GM19043 (cell line): Measurements from ENCODE around the gene PTPRB.
"Not testable (repeated sequence)": the region's sequence is repeated elsewhere in the genome, so short reads cannot be mapped to it uniquely, and the experiment has no call there.

Source experiments
- ATAC-seq: cut with Tn5 transposase; IDR thresholded peaks from one replicate; pipeline ENCODE4 v1.9.1; 2021; ENCODE audit warnings: low read depth; ENCODE audit not compliant: unreplicated experiment

PTPRB gene

DNA sequence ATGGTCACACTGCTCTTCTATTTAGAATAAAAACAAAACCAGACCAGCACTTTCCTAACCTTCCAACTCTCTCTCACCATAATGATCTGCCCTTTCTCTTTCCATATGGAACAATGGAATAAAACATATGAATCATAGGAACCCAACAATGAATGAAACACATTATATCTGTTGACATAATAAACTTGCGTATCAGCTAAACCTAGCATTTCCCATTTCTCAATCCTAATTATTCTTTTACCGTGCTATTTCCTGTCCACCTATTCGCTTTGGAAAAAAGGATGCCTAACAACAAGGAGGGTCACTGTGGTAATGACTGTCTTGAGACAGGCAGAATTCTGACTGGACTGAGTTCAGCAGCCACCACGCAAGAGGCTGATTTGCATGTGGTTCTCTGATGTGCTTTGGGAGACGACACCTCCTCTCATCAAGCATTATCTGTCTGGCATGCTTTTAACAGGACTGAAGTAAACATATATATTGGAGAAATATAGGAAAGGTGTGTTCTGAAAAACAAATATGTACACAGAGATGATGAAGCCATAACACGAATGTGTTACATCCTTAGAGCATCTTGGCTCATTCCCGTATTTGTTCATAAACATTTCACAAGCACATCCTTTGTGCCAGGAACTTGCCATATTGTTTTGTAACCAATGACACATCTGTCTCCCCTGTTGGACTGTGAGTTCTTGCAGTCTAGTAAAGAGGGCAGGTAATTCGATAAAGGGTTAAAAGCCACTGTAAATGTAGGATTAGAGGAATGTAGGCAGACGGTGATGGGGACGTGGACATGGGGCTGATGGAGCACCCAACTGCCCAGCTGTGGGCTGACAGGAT is 87.7 kb downstream of the PTPRB start:
- ATAC-seq: no peak

DNA sequence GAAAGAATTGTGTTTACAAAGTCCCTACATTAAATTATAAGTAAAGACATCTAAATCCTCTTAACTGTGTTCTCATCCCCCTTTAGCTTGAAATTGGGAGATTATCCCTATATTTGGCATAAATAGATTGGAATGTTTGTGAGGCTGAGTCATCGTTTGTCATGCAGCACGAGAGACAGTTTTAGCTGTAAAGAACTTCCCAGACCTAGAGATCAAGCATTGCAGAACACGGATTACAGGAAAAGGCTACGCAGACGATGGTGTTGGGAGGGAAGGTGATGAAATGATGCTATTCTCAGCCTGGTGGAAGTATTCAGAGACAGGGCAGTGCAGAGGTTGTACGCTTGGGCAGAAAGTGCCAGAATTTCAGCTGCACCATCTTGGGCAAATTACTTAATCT is 93.8 kb downstream of the PTPRB start:
- no peak for ATAC-seq

DNA sequence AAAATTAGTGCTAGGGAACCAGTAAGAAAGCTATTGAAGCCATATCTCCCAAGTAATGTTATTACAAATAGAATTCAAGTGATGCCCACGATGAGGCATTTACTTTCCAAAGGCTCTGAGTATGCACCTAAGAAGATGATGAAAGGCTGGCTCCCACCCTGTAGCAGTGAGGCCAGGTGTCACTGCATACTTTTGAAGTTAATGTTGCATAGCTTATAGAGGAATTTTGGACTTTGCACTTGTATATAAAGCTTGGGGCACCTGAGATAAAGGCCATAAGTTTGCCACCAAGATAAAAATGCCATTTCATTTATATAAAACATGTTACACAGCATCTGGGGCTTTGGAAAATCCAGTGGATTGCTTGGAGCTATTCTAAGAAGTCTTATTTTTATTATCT is 96.2 kb downstream of the PTPRB start:
- no peak for ATAC-seq

DNA sequence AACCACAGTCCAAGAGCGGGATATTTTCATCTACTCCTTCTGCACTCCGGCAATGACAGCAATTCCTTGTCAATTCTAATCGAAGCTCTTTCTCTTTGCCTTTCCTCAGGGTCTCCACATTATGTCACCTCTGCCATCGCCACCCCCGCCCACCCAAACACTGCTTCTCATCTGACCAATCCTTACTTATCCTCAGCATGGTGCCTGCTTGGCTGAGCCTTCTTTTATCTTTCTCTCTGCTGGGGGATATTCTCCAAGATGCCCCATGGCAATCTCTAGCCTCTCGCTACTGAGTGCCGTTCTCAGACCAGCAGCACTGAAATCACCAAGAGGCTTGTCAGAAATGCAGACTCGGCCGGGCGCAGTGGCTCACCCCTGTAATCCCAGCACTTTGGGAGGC is 100.6 kb downstream of the PTPRB start:
- ATAC-seq: no peak

DNA sequence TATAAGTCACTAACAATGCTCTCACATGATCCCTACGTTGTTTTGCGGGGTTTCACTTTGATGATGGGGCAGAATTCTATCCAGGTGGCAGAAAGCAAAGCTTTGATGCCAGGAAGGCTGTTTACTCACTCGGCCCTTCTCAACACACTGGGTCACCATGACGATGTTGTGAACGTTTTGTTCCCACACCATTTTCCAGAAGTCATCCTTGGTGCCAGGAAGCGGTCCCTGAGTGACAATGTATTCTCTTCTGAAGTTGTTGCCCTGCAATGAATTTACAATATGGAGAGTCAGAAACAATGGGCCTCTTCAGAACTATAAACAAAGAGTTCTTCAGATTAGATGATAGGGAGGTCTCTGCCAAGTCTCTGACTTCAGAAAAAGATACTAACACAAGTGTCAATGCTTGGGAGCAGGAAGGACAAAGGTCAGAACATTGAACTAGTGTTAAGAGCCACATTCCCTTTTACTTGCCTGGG is 101.3 kb downstream of the PTPRB start:
- no peak for ATAC-seq

DNA sequence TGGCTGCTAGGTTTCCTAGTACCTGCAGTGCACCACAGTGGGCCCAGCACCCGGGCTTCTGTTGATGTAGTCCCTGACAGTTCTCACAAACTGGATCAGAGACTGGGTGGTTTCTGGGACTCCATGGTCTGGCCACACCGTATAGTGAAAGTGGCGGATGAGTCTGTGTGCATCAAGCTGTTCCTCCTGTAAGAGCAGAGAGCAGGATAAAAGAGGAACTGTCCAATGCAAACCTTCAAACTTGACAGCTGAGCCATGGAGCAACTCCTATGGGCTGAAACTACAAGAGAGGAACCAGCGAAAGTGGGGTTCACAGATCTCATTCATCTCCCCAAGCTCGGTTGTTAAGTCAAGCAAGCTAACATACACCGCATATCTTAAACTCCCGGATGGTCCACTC is 102.8 kb downstream of the PTPRB start:
- ATAC-seq: no peak

DNA sequence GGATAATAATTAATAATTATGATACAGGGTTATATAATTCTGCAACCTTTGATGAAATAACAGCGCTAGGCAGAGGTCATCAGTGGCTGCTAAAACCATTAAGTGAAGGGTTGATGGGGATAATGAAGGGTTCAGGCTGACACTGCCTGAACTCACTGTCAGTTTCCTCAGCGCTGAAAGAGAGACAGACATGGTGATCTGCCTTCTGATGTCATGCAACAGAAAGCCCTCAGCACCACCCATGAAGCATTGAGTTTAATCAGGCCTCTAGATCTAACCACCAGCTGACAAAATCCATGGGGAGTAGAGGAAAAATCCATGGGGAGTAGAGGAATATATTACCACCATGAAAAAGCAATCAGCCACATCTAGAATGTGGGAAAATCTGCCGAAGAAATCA is 107.6 kb downstream of the PTPRB start:
- ATAC-seq: no peak

DNA sequence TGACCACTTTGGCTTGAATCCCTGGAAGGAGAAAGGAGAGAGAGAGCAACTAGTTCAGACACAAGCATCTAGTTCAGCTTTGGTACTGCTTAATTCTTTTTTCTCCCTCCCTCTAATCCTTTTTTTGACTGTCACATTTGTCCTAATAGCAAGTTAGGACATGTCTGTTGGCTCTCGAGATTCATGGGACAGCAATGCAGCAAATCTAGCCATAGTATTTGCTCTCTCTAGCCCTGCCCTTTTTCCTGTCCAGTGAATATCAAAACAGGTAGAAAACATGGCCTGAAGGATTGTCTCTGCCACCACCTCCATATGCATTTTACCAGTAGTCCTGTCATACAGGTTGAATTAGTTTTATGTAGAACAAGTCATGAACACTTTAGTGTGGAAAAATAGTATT is 116.4 kb downstream of the PTPRB start:
- no peak for ATAC-seq

DNA sequence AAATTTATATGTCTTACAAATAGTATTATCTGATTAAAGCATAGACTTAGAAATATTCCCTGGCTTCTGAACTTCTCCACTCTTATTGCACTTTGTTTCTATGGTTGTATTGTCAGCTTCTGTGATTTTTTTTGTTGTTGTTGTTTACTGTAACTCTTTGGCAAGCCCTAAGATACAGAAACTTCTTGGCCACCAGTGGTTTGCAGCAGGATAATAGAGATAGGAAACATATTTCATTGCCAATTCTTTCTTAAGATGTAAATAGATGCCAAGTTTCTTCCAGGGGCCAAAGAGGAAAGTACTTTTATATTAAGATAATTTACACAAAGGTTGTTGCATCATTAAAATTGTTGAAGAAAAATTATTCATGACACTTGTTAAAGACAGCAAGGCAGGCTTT is 123.8 kb downstream of the PTPRB start:
- ATAC-seq: no peak

DNA sequence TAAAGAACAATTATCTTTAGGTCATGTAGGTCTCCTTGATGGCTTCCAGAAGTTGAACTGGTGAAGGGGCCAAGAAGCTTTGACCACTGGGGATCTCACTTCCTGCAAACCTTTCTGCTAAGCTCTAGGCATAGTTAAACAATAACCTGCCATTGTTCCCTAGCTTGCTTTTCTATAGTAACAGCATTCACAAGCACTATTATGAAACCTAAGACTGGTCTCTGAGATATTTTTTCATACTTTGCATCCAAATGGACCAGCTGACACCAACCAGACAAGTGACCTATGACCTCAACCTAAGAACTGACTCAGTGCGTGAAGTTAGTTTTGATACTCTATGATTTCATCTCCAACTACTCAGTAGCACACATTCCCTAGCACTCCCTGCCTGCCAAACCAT is 129.1 kb downstream of the PTPRB start:
- ATAC-seq: peak; percentile 86

DNA sequence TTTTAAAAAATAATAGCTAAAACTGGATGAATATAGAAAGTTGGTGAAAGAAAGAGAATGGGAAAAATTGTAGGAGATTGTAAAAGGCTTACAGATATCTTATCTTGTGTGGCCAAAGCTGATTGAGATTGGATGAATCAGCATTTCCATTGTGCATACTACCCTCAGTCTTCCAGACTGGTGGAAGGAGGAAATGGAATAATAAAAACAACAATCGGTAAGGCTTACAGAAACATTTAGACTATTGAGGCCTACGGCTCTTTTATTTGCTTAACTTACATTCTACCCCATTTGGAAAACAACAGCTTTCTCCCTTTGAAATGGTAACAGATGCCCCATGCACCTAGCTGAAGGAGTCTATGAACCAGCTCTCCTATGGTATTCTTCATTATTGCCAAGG is 129.8 kb downstream of the PTPRB start:
- no peak for ATAC-seq

DNA sequence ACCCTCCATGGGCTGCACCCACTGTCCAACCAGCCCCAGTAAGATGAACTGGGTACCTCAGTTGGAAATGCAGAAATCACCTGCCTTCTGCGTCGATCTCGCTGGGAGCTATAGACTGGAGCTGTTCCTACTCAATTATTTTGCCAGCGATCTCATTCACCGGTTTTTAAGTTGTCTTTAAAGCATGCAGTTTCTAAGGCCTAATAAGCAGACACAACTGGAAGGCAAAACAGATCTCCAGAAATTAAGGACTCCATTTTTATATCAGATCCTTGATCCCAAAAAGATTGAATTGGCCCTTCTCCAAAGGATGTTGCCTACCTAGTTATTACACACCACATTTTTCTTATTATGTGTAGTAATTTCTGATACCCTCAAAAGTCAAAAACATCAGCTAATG is 139.7 kb downstream of the PTPRB start:
- no peak for ATAC-seq

DNA sequence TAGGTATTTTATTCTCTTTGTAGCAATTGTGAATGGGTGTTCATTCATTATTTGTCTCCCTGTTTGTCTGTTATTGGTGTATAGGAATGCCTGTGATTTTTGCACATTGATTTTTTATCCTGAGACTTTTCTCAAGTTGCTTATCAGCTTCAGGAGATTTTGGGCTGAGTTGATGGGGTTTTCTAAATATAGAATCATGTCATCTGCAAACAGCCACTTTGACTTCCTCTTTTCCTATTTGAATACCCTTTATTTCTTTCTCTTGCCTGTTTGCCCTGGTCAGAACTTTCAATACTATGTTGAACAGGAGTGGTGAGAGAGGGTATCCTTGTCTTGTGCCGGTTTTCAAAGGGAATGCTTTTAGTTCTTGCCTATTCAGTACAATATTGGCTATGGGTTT is 144.3 kb downstream of the PTPRB start:
- not testable (repeated sequence) for ATAC-seq

DNA sequence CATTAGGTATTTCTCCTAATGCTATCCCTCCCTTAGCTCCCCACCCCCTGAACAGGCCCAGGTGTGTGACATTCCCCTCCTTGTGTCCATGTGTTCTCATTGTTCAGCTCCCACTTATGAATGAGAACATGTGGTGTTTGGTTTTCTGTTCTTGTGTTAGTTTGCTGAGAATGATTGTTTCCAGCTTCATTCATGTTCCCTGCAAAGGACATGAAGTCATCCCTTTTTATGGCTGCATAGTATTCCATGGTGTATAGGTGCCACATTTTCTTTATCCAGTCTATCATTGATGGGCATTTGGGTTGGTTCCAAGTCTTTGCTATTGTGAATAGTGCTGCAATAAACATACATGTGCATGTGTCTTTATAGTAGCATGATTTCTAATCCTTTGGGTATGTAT is 146.3 kb downstream of the PTPRB start:
- ATAC-seq: not testable (repeated sequence)

DNA sequence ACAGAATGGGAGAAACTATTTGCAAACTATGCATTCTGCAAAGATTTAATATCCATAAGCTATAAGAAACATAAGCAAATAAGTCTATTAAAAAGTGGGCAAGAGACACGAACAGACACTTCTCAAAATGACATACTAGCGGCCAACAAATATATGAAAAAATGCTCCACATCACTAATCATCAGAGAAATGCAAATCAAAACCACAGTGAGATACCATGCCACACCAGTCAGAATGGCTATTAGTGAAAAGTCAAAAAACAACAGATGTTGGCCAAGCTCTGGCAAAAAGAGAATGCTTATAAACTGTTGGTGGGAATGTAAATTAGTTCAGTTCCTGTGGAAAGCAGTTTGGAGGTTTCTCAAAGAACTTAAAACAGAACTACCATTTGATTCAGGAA is 149.8 kb downstream of the PTPRB start:
- ATAC-seq: no peak

DNA sequence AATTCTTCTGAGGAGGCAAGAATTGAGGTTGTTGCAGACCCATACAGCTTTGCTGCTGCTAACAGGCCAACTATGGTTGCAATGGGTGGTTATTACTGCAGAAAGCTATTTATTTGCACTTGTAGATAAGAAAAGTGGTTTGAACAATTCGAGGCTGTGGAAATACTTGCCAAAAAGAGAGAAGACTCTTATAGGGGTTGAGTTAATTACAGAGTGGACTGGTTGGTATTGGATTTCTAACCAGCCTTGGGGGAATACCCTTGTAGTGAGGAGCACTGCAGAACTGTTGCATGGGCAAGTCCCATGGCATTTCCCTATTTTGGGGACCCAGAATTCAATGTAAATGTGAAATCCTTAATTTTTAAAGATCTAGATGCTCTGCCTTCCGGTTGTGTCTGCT is 150.6 kb downstream of the PTPRB start:
- no peak for ATAC-seq

DNA sequence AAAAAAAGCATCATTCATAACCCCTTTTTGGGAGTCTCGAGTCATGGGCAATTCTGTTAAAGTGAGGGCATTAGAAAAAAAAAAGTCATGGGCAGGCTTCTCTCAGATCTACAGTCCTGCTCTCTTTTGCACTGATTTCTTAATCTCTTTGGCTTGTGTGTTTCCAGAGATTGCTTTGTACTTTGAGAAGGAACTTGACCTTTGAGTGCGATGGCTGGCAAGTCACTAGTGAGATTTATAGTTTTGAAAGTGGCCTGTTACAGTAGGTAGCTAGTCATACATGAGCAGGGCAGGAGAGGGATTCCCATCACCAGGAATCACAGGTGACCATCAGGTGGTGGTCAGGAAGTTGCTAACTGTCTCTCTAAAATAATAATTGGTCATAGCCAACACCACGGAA is 151.5 kb downstream of the PTPRB start:
- ATAC-seq: no peak

DNA sequence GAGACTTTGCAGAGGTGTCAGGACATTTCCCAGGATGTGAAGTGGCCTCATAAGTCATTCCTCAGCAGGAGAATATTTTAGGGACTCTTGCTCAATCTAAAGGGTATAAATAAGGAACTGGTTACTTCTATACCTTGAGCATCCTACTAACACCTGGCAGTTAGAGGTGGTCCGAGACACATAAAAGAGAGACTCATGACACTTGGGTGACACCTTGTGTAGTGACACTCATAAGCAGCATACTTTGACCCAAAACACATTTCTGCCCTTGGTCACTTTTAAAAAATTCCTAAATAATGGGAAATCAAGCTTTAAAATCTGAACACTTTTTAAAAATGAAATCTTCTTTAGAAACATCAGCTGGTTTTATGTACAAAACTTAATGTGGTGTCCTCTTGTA is 152.8 kb downstream of the PTPRB start:
- no peak for ATAC-seq

DNA sequence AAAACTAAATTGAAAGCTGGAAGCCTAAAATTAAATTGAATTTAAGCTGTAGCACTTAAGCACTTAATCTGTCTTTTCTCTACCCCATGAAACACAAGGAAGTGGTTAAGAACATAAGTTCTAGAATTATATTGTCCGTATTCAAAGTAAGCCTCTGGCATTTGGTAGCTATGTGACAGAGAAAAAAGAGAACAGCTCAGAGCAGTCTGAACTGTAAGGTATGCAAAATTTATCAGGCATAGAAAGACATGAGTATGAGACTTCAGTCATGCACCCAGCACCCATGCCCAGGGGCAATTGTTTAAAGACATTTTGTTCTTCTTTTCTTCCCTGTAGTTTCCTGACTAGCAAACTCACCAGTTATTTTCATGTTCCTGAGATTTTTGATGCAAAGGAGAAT is 154.5 kb downstream of the PTPRB start:
- ATAC-seq: no peak

DNA sequence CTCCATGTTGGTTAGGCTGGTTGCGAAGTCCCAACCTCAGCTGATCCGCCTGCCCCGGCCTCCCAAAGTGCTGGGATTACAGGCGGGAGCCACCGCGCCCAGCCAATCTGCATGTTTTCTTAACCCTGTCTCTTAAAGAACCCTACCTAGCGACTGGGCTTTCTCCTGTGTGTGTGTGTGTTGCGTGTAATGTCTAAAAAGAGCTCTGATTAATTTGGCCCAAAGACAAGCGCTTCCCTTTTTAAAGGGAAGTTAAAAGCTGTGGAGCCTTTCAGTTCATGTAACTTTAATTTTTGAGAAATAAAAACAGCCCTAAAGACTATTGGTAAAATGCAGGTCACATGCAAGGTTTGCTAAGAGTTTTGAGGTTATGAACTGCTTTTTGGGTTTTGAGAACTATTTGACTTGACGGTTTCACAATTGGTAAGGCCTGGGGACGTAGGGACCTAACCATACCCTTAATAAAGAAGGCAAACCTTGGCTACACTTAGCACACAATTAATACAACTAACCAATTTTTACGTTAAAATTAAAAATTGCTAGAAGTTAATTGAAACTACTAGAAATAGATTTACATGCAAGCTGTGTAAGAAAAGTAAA is 167.9 kb downstream of the PTPRB start:
- ATAC-seq: no peak

DNA sequence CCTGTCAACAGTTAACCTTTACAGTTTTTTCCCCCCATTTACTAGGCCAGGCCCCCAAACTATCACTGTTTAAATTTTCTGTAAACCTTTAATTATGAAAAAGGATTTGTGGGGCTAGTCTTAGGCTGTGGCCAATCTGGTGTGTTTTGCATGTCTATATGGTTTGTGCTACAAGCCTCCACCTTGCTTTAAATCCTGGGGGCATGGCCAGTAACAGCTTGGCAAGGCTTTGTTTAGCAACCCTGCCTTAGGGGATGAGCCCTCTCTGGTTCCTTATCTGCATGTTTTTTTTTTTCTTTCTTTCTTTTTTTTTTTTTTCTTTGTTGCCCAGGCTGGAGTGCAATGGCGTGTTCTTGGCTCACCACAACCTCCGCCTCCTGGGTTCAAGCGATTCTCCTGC is 168.5 kb downstream of the PTPRB start:
- ATAC-seq: no peak
